Endothelial cell of umbilical vein (primary cell): ENCODE results near the gene NCS1. TPM values are rescaled to one million over a fixed set of nuclear protein-coding genes. Genes with fewer than 3 reads are reported as not detected.

Source experiments
- BruUV-seq: library from RNA; stranded (reverse); fragments of 400-500 nt; replicated peaks from 2 replicates; lab custom pipeline; 2021; lab: Mats Ljungman, UMichigan
- CTCF ChIA-PET: fragments of 300-600, 350-600 bp; sonication (Branson Sonifier 250); formaldehyde crosslinking; loops from one replicate; lab custom pipeline; 2021; ENCODE audit warnings: antibody characterized with exemption, inconsistent platforms; lab: Charles Lee
- POLR2A ChIA-PET: fragments of 300-600, 350-600 bp; sonication (Branson Sonifier 250); formaldehyde crosslinking; loops from one replicate; lab custom pipeline; 2021; ENCODE audit warnings: antibody characterized with exemption, inconsistent platforms; lab: Charles Lee
- DNase-seq: peaks from one replicate; pipeline ENCODE4 v3.0.0-alpha.2; 2011; ENCODE audit warnings: low read depth, low spot score
- FAIRE-seq: peaks from 2 replicates; lab custom pipeline; 2011; peaks lifted over from hg19 to GRCh38; lab: Jason Lieb, UNC
- H2AFZ ChIP-seq: 2 replicates; pipeline ENCODE4 v1.6.0; 2012; ENCODE audit warnings: low read depth, low read length, control low read depth, inconsistent platforms
- H3K27ac ChIP-seq: 2 replicates; pipeline ENCODE4 v1.5.1; 2011; ENCODE audit warnings: low read depth, mild to moderate bottlenecking, control low read depth, low read length, moderate library complexity; ENCODE audit not compliant: insufficient read depth
- H3K27me3 ChIP-seq, 2 experiments: 2 replicates each; pipeline versions ENCODE4 v1.6.0 to v1.6.1; 2011; ENCODE audit warnings: low read length in 2 of 2, mixed read lengths in 1 of 2; ENCODE audit not compliant: control insufficient read depth in 2 of 2, insufficient read depth in 2 of 2
- H3K36me3 ChIP-seq, 2 experiments: 2 replicates in 1 of 2; 3 replicates in 1 of 2; pipeline ENCODE4 v1.5.1; 2011; ENCODE audit warnings: low read length in 2 of 2, mild to moderate bottlenecking in 1 of 2, moderate library complexity in 1 of 2; ENCODE audit not compliant: control insufficient read depth in 2 of 2, insufficient read depth in 2 of 2; ENCODE audit errors: extremely low read depth in 1 of 2
- H3K4me1 ChIP-seq: 3 replicates; pipeline ENCODE4 v1.5.1; 2011; ENCODE audit warnings: mild to moderate bottlenecking, low read length; ENCODE audit not compliant: control insufficient read depth, insufficient read depth; ENCODE audit errors: extremely low read depth
- H3K4me2 ChIP-seq: 2 replicates; pipeline ENCODE4 v1.6.1; 2011; ENCODE audit warnings: low read length, control low read depth, mixed read lengths; ENCODE audit not compliant: insufficient read depth
- H3K4me3 ChIP-seq, 3 experiments: fragments of 200-600 bp in 1 of 3; sonication (generic), shearing (Covaris generic) in 1 of 3; replicated peaks in 1 of 3; 2 replicates each; pipeline ENCODE4 v1.5.1; 2011 to 2016; ENCODE audit warnings: control low read depth in 3 of 3, low read length in 3 of 3, mild to moderate bottlenecking in 2 of 3, inconsistent platforms in 1 of 3, low read depth in 1 of 3, moderate library complexity in 1 of 3; ENCODE audit not compliant: insufficient read depth in 1 of 3
- H3K79me2 ChIP-seq: 2 replicates; pipeline ENCODE4 v1.6.0; 2012; ENCODE audit warnings: low read length, inconsistent platforms; ENCODE audit not compliant: control insufficient read depth, insufficient read depth
- H3K9ac ChIP-seq: replicated peaks from 2 replicates; pipeline ENCODE3; 2011; ENCODE audit warnings: low read length, control low read depth; ENCODE audit not compliant: insufficient read depth; ENCODE audit errors: extremely low read depth
- H3K9me1 ChIP-seq: replicated peaks from 3 replicates; pipeline ENCODE4 v1.6.0; 2011; ENCODE audit warnings: mild to moderate bottlenecking, low read length; ENCODE audit not compliant: control insufficient read depth, insufficient read depth; ENCODE audit errors: extremely low read depth
- H3K9me3 ChIP-seq: replicated peaks from 2 replicates; pipeline ENCODE4 v1.5.1; 2012; ENCODE audit warnings: low read length, inconsistent platforms; ENCODE audit not compliant: control insufficient read depth, insufficient read depth
- H4K20me1 ChIP-seq: replicated peaks from 2 replicates; pipeline ENCODE3; 2011; ENCODE audit warnings: mild to moderate bottlenecking, low read length; ENCODE audit not compliant: control insufficient read depth, insufficient read depth; ENCODE audit errors: extremely low read depth
- CTCF ChIP-seq, 2 donors: IDR thresholded peaks; 1 replicate in 1 of 2; 2 replicates in 1 of 2; pipeline ENCODE4 v1.5.1; 2011; ENCODE audit warnings: low read length in 2 of 2, mild to moderate bottlenecking in 2 of 2, moderate library complexity in 2 of 2, control low read depth in 1 of 2, inconsistent platforms in 1 of 2, low read depth in 1 of 2; ENCODE audit not compliant: insufficient read depth in 1 of 2; ENCODE audit errors: extremely low read depth in 1 of 2
- EZH2 ChIP-seq: IDR thresholded peaks from 2 replicates; pipeline ENCODE4 v1.6.1; 2012; ENCODE audit warnings: borderline replicate concordance, low read depth, mild to moderate bottlenecking, moderate library complexity, low read length, inconsistent platforms; ENCODE audit not compliant: severe bottlenecking
- FOS ChIP-seq: IDR thresholded peaks from 2 replicates; pipeline ENCODE4 v1.6.1; 2011; ENCODE audit warnings: mild to moderate bottlenecking, low read length, moderate library complexity, borderline replicate concordance; ENCODE audit not compliant: insufficient read depth
- GATA2 ChIP-seq: IDR thresholded peaks from 2 replicates; pipeline ENCODE4 v1.7.0; 2011; ENCODE audit warnings: low read depth, mild to moderate bottlenecking, moderate library complexity, mixed read lengths, low read length; ENCODE audit not compliant: insufficient read length, insufficient read depth
- JUN ChIP-seq: IDR thresholded peaks from 2 replicates; pipeline ENCODE4 v1.6.1; 2011; ENCODE audit warnings: borderline replicate concordance, low read depth; ENCODE audit not compliant: insufficient read length, insufficient read depth
- MAX ChIP-seq: IDR thresholded peaks from 2 replicates; pipeline ENCODE4 v1.6.1; 2011; ENCODE audit not compliant: insufficient read depth, insufficient read length
- MYC ChIP-seq: IDR thresholded peaks from one replicate; pipeline ENCODE4 v1.6.1; 2011; ENCODE audit warnings: mild to moderate bottlenecking, low read depth, low read length
- POLR2A ChIP-seq: IDR thresholded peaks from 2 replicates; pipeline ENCODE4 v1.6.1; 2012; ENCODE audit warnings: low read depth, mild to moderate bottlenecking, control low read depth, low read length
- POLR2AphosphoS5 ChIP-seq: IDR thresholded peaks from 2 replicates; pipeline ENCODE4 v1.6.1; 2012; ENCODE audit warnings: low read depth, mild to moderate bottlenecking, control low read depth, low read length, moderate library complexity; ENCODE audit not compliant: insufficient read depth
- dilution Hi-C: fragments of 300-500 bp; cut with MboI; formaldehyde crosslinking; loops from one replicate; pipeline ENCODE4 v1.15.0; 2019; ENCODE audit warnings: low sequenced_read_pairs; ENCODE audit not compliant: extremely low pct_ligation_motif_present
- intact Hi-C: fragments of 100-400 bp; cut with micrococcal nuclease; formaldehyde crosslinking; loops from one replicate; pipeline ENCODE4 v1.10.0; 2022
- polyA plus RNA-seq, 4 experiments: library from polyadenylated mRNA; depleted of rRNA in 3 of 4; stranded (reverse) in 3 of 4; unstranded in 1 of 4; fragments of >200 nt; gene quantifications; 2 replicates each; pipeline versions ENCODE4 v1.2.1 to v1.2.3, GENCODE V29; 2011 to 2012; ENCODE audit warnings: missing spikeins in 1 of 4
- total RNA-seq: library from RNA; stranded (reverse); gene quantifications from 2 replicates; pipeline ENCODE4 v1.2.3, GENCODE V29; 2021

The NCS1 gene
- total and polyA plus RNA-seq, 2 donors (not counting 3 experiments of a cell fraction or from before 2014, with no cell fraction given), result 53.6 to 77.4 TPM

- Histone ChIP-seq H3K36me3 (no peaks in the 10 kb centered on the region), H3K27ac (no peak overlapping the region), H3K4me1 (peaks cover 4% of the 10 kb centered on the region), H3K4me3 (no peak overlapping the region), H3K9ac (no peak overlapping the region), H3K27me3 (peaks cover 37 to 46% of the 10 kb centered on the region in 2 experiments), H3K9me3 (no peaks in the 10 kb centered on the region), H3K9me1 (no peaks in the 10 kb centered on the region), H4K20me1 (no peaks in the 10 kb centered on the region), H3K79me2 (no peaks in the 10 kb centered on the region), H3K4me2 (no peak overlapping the region), H2AFZ (no peak overlapping the region)
- dilution Hi-C loops, result no loop called here
- no peak for TF ChIP-seq POLR2A
- no peak for TF ChIP-seq JUN
- TF ChIP-seq GATA2, result no peak
- no peak for TF ChIP-seq MAX
- no peak for TF ChIP-seq MYC
- TF ChIP-seq EZH2, result no peak
- TF ChIP-seq CTCF (IDR thresholded peaks at IDR 0.05; ENCODE audit: extremely low read depth in 1 of 2, insufficient read depth in 1 of 2, low read depth in 1 of 2, low read length in 2 of 2), result no peak
- no peak for TF ChIP-seq POLR2AphosphoS5
- no peak for TF ChIP-seq FOS
- intact Hi-C loops, result no loop called here
- FAIRE-seq (no peak), DNase-seq (no peak)
- no TSS peak for BruUV-seq
- ChIA-PET POLR2A (no interaction called here), CTCF (no interaction called here)
These were observed 88.9 kb downstream of the NCS1 start for GRCh38 chr9:130260816-130261765.
